GM21786 (cell line): ENCODE measurements around the gene ARFGEF3.
"Not testable (repeated sequence)": the region's sequence is repeated elsewhere in the genome, so short reads cannot be mapped to it uniquely, and the experiment has no call there.

Experiments used
- ATAC-seq: cut with Tn5 transposase; IDR thresholded peaks from one replicate; pipeline ENCODE4 v1.9.1; 2021; ENCODE audit not compliant: unreplicated experiment

Gene ARFGEF3, protein sequence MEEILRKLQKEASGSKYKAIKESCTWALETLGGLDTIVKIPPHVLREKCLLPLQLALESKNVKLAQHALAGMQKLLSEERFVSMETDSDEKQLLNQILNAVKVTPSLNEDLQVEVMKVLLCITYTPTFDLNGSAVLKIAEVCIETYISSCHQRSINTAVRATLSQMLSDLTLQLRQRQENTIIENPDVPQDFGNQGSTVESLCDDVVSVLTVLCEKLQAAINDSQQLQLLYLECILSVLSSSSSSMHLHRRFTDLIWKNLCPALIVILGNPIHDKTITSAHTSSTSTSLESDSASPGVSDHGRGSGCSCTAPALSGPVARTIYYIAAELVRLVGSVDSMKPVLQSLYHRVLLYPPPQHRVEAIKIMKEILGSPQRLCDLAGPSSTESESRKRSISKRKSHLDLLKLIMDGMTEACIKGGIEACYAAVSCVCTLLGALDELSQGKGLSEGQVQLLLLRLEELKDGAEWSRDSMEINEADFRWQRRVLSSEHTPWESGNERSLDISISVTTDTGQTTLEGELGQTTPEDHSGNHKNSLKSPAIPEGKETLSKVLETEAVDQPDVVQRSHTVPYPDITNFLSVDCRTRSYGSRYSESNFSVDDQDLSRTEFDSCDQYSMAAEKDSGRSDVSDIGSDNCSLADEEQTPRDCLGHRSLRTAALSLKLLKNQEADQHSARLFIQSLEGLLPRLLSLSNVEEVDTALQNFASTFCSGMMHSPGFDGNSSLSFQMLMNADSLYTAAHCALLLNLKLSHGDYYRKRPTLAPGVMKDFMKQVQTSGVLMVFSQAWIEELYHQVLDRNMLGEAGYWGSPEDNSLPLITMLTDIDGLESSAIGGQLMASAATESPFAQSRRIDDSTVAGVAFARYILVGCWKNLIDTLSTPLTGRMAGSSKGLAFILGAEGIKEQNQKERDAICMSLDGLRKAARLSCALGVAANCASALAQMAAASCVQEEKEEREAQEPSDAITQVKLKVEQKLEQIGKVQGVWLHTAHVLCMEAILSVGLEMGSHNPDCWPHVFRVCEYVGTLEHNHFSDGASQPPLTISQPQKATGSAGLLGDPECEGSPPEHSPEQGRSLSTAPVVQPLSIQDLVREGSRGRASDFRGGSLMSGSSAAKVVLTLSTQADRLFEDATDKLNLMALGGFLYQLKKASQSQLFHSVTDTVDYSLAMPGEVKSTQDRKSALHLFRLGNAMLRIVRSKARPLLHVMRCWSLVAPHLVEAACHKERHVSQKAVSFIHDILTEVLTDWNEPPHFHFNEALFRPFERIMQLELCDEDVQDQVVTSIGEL (N-terminal part only)

DNA sequence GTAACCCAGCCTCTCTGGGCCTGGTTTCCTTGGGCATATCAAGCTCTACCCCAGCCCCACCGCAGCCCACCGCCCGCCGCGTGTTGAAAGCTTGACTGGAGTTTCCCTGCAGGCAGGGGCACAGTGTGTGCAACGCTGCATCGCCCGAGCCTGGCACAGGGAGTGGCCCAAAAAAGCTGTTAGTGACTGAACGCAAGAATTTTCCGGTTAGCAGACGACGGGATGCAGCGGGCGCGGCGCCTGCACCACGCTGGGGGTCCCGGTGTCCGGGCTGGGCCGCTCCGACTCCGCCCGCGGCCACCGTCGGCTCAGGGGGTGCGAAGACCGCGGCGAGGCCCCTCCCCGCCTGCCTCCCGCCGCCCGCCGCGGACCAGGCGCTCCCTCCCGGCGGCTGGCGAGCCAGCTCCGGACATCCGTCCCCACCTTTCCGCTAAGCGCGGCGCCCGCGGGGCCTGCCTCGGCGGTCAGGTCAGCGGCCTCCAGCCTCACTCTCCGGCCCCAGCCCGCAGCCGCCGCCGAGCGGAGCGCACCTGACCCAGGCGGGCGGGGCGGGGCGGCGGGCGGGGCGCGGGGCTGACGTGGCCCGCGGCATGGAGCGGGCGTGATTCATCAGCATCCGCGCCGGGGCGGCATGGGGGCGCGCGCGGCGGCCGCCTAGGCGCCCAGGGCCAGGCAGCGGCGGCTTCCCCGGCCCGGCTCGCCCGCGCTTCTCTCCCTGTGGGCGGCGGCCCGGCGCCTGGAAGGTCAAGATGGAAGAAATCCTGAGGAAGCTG is at the start of gene ARFGEF3:
ARFGEF3 (plus strand) TSS at position 602 of the 773 bp plus-strand sequence; CDS start at position 750, 148 bp downstream.
- ATAC-seq, result peak; percentile 70

DNA sequence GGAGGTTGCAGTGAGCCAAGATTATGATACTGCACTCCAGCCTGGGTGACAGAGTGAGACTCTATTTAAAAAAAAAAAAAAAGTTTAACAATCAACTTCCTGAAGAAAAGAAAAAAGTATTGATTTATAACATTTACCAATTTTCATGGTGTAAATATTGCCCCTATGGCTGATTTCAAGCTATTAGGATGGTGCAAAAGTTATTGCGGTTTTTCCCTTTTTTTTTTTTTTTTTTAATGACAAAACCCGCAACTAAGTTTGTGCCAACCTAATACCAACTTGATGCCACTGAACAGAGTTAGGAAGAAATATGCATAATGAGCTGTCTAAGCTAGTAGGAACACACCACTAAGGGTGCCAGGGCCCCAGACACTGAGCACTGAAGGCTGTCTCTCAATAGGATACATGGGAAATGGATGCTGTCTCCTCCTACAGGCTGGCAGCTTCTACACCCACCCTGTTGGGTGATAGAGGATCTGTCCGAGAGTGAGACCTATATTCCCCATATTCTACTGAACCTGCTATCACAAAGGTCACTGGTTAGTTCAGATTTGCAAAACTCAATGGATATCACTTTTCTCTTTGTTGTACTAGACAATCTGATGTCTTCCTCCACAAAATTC is 48.0 kb upstream of the ARFGEF3 start:
- no peak for ATAC-seq

DNA sequence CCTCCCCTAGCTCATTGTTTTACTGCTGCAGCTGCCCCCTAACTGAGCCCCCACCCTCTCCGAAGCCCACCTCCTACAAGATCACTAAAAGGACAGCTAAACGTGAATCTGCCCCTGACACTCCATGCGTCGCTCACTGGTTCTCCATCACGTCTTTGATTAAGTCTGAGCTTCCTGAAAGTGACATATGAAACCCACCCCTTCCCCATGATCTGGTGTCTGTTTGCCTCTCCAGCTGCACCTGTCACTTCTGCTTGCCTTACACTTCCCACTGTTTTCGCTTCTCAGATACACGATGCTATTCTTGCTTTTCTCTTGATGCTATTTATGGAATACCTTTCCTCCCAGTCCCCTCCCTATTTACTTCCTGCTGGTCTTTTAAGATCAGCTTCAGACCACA is 46.5 kb upstream of the ARFGEF3 start:
- ATAC-seq, result no peak

DNA sequence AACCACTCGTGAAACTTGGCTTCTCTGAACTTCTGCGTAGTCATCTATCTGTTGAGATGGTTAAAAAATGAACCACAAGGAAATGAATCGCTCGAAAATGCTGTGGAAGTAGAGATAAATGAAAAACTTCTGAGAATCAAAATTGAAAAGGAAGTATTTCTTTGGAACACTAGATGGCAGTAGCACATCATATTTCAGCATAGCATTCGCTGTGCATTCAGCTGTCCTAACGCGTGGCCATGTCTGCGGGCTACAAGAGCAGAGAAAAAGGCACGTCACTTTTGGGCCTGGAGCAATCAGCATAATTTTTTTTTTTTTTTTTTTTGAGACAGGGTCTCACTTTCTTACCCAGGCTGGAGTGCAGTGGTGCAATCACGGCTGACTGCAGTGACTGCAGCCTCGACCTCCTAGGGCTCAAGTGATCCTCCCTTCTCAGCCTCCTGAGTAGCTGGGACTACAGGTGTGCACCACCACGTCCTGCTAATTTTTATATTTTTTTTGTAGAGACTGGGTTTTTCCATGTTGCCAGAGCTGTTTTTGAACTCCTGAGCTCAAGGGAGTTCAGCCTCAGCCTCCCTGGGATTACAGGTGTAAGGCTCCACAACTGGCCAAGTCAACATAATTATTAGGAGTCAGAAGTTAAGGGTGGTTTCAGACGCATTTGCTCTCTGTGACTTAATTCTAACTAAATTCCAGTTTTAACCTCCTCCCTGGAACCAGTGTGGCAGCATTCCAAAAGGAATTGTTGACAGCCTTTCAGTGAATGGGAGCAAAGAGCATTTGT is 45.7 kb upstream of the ARFGEF3 start:
- ATAC-seq, result peak; percentile 76

DNA sequence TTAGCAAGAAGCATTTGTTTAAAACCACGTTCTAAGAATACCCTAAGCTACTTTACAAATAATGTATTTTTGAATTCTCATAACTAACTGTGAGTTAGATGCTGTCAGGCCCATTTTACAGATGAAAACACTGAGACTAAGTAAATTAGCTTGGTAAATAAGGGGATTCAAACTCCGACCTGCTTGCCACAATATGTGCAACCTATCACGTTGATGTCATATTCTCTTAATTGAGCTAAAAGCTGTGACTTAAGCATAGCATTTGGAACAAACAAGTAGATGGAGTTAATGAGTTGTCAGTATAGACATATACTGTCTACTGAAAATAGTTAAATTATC is 45.1 kb upstream of the ARFGEF3 start:
- no peak for ATAC-seq

DNA sequence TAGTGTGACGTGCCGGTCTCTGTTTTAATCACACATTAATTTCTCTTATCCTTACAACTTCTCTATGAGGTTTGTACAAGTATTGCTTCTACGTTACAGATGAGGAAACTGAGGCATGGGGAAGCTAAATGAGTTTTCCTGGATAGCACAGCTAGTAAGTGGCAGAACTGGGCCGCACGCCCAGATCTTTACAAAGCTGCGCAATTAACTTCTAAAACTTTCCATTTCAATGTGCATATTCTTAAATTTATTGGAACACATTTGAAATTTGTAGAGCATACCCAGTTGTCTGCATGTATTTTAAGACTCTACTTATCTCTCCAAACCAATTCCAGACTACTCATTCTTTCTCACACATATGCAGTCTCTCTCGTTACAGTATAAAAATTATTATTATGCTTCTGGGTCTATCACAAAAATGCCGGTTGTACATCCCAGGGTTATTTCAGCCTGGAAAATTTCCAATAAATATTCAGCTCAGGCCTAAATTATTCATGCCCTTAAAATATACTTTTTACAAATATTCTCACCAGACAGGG is 44.3 kb upstream of the ARFGEF3 start:
- ATAC-seq, result no peak

DNA sequence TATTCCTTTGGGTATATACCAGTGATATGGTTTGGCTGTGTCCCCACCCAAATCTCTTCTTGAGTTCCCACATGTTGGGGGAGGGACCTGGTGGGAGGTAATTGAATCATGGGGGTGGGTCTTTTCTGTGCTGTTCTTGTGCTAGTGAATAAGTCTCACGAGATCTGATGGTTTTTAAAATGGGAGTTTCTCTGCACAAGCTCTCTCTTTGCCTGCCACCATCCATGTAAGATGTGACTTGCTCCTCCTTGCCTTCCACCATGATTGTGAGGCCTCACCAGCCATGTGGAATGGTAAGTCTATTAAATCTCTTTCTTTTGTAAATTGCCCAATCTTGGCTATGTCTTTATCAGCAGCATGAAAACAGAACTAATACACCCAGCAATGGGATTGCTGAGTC is 42.5 kb upstream of the ARFGEF3 start:
- not testable (repeated sequence) for ATAC-seq

DNA sequence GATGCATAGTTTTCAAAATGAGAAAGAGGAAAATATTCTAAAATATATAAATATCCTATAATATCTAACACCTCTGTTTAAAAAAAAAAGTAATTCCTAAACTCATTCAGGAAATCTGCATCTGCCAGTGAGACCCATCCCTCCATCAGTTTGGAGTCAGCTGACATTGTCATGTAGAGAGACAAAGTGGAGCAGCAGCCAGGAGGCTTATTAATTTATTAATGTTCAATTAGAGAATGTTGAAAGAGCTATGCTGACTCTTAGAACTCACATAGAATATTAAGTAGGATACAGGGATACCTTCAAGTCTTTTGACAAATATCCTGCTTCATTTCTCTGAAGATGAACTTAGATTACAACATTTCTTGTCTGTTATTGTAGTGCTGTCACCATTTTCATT is 41.8 kb upstream of the ARFGEF3 start:
- ATAC-seq, result no peak

DNA sequence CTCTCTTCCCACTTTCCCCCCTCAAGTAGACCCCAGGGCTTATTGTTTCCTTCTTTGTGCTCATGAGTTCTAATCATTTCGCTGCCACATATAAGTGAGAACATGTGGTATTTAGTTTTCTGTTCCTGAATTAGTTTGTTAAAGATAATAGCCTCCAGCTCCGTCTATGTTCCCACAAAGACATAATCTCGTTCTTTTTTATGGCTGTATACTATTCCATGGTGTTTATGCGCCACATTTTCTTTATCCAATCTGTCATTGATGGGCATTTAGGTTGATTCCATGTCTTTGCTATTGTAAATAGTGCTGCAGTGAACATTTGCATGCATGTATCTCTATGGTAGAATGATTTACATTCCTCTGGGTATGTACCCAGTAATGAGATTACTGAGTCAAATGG is 37.6 kb upstream of the ARFGEF3 start:
- no peak for ATAC-seq

DNA sequence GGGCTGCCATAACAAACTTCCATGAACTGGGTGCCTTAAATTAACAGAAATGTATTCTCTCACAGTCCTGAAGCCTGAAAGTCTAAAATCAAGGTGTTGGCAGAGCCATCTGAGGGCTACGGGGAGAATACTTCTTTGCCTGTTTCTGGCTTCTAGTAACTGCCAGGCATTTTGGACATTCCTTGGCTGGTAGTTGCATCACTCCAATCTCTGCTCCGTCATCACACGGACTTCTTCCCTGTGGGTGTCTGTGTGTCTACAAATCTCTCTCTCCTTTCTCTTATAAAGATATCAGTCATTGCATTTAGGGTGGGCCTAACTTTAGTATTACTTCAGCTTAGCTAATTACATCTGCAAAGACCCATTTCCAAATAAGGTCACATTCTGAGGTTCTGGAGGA is 33.6 kb upstream of the ARFGEF3 start:
- ATAC-seq, result no peak

DNA sequence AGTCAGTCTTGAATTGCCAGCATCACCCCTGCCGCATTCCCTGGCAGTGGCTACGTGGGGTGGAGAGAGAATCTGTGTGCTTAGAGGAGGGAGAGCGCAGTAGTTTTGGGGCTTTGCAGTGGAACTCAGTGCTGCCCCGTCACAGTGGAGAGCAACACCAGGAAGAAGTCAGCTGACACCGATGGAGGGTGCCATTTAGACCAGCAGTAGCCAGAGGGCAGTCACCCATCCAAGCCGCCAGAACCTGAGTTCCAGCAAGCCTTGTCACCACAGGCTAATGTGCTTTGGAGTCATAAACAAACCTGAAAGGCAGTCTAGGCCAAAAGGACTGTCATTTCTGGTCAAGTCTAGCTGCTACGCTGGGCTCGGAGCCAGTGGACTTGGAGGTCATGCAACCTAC is 32.5 kb upstream of the ARFGEF3 start:
- no peak for ATAC-seq

DNA sequence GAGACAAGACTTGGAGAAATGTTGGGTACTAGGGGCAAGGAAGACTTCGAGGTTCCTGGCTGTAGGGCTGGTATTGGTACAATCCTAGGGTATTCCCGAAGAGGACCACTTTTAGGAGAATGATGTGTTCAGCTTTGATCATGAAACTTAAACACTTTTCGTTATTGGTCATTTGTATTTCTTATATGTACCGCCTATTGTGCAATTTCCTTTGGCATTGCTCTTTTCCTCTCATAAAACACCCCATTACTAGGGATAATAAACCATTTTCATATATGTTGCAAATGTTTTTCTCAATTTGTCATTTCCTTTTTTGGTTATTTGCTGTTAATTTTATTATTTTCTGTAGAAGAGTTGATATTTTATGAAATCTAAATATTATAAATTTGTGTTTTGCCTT is 18.9 kb upstream of the ARFGEF3 start:
- no peak for ATAC-seq

DNA sequence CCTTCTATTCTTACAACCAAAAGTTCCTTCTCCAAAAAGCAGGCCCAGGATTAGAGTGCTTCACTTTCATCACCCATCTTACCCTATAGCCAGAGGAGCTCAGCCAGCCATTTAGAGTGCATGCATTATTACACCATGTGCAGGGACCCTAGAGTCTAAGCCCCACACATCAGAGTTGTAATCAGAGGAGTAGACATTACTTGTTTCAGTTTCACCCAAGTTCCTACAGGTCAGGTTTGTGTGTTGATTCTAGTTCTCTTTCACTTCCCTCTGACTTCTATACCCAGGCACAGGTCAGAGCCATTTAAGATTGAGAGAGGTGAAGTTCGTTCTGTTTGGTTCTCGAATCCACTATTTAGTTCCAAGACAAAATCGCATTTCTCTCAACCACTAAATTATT is 16.3 kb upstream of the ARFGEF3 start:
- ATAC-seq, result peak; percentile 84

DNA sequence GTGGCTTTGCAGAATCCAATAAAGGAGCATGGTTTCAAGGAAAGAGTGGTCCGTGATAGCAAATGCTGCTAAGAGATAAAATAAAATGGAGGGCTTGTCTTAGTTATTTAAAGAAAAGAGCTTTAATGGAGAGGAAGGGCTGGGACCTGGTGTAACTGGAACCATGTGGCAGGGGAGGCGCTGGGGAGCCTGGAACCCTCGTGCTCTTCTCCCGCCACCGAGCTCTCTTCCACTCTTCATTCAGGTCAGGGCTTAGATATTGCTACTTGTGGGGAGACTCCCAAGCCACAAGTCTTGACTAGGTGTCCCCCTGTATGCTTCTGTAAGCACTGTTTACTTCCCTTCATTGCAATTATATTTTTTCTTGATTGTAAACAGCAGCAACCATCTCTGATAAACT is 15.2 kb upstream of the ARFGEF3 start:
- ATAC-seq, result no peak

DNA sequence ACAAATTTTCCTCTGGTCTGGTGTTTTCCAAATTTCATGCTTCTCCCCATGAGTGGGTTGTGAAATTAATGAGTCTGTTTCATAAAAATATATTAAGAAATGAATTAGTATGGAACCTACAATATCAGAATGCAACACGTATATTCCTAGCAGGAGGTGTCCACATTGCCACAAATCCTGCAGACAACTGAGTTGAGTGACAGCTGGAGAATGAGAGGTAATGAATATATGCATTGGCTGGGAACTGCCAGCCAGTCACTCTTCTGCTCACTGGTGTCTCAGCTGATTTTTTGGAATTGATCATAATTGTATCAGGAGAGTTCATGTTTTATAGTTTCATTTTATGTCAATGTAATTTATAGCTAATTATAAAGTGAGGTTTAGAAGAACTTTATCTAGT is 6.3 kb upstream of the ARFGEF3 start:
- ATAC-seq, result no peak

DNA sequence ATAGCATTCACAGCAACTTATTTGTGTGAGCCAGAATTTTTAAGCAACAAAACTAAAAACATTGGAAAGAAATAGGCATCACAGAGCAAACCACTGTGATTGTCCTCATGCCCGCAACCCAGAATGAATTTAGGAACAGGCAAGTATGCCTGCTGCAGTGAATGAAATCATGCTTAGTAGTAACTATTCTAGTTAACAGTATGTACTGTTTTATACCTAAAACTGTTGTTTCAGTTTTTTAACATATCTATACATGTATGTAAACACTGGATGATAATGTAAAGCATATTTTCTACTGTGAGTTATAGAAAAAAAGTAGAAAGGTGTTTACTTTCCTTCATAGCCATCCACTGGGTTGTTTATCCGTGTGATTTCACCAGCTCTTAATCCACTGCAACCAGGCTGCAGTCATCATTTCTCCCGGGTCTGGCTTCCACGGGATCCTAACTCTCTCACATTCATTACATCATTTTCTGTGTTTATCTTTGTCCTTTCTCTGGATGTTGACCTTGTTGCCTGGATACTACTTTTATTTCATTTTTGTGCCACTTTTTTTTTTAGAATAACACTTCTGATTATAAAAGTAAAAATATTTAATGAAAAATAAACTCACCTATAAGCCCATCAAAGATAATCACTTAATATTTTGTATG is 3.6 kb upstream of the ARFGEF3 start:
- no peak for ATAC-seq

DNA sequence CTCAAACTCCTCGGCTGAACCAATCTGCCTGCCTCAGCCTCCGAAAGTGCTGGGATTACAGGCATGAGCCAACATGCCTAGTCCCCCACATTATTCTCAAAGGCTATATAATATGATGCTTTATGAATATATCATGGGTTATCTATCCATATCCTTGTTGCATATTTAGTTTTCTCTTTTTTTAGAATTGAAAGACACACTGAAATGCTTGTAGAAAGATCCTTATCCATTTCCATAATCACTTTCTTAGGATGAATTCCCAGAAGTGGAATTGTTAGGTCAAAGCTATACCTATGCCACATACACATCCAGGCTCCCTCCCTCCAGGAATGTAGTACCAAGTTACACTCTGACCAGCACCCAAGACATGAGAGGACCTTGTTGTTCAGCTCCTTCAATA is 2.5 kb upstream of the ARFGEF3 start:
- no peak for ATAC-seq

DNA sequence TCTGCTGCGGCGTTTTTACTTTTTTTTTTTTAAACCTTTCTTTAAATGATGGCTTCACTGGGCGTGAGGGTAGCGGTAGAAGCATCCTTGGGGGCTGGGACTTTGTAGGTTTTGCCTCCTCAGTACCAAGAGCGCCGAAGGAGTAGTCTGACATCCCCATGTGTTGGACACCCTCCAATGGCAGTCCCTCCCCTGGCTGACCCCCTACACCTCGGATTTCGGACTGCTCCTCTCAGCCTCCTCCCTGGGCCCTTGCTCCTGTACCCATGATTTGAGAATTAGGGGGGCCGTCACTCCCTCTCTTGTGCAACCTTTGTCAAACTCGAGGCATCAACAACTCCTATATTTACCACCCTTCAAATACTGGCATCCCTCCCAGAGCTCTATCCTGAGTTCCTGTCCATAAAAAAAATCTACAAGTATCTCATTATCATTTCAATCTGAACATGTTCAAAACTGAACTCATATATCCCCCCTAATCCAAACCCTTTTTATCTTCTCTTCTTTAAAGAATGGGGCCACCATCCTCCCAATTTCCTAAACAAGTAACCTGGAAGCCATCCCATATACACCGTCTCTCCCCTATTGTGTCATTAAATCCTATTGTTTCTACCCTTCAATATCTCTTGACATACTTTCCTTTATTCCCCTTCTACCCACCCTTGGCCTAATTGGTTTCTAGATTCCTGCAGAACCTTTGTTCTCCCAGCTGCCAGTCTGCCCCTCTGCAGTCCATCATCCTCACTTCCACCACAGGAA is 1.2 kb upstream of the ARFGEF3 start:
- no peak for ATAC-seq
